Activated naive CD4-positive, alpha-beta T cell treated with anti-CD3 and anti-CD28 coated beads, Interleukin-2, amount 10 ng/mL, durations not matched to agents 7 days and 5 days (primary cell): ENCODE measurements around the gene CALML3.

Experiments
- CTCF ChIA-PET: fragments of 350-600 bp; sonication (Branson Sonifier 250); formaldehyde crosslinking; loops from one replicate; lab custom pipeline; 2021; ENCODE audit warnings: antibody characterized with exemption; lab: Charles Lee
- DNase-seq: peaks from one replicate; pipeline ENCODE4 v3.0.0-alpha.2; 2020
- H3K27ac Mint-ChIP-seq: one replicate; pipeline ENCODE4 v1.8.0; 2021; ENCODE audit warnings: mild to moderate bottlenecking, moderate library complexity, mixed read lengths
- H3K27me3 Mint-ChIP-seq: one replicate; pipeline ENCODE4 v1.8.0; 2021; ENCODE audit warnings: mild to moderate bottlenecking, mixed read lengths
- H3K36me3 Mint-ChIP-seq: one replicate; pipeline ENCODE4 v1.8.0; 2021; ENCODE audit warnings: mixed read lengths
- H3K4me1 Mint-ChIP-seq: one replicate; pipeline ENCODE4 v1.8.0; 2021; ENCODE audit warnings: mixed read lengths
- H3K4me3 Mint-ChIP-seq: one replicate; pipeline ENCODE4 v1.8.0; 2021; ENCODE audit warnings: mild to moderate bottlenecking, moderate library complexity, mixed read lengths
- H3K9me3 Mint-ChIP-seq: one replicate; pipeline ENCODE4 v1.8.0; 2021; ENCODE audit warnings: mixed read lengths

Gene CALML3

DNA sequence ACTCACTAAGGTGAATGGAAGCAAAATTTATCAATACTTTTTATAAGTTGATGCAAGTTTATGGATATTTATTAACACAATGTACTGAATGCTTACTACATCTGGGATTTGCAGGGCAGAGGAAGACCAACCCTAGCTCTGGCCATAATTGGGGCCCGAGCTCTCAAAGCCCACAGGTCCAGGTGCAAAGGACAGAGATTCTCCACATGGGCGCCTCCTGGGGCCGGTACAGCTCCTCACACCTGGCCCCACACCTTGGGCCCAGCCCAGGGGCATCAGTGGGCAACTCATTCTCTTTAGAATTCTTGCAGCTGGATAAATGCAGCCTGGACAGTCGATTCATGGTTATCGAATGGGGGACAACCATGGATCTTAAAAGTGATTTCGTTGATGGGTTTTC, 47.1 kb downstream of the CALML3 start:
- Mint-ChIP-seq H3K4me3 (no peak overlapping the region), H3K27ac (no peak overlapping the region), H3K9me3 (no peaks in the 10 kb centered on the region), H3K27me3 (peaks cover 31% of the 10 kb centered on the region), H3K4me1 (no peaks in the 10 kb centered on the region), H3K36me3 (no peaks in the 10 kb centered on the region)
- CTCF ChIA-PET, result interaction anchor here (1.0 to 1.2 kb wide), 2 partner anchors 51 to 58 kb away, joined by 3 to 4 read pairs; no protein-coding TSS in a partner anchor
- no peak for DNase-seq

DNA sequence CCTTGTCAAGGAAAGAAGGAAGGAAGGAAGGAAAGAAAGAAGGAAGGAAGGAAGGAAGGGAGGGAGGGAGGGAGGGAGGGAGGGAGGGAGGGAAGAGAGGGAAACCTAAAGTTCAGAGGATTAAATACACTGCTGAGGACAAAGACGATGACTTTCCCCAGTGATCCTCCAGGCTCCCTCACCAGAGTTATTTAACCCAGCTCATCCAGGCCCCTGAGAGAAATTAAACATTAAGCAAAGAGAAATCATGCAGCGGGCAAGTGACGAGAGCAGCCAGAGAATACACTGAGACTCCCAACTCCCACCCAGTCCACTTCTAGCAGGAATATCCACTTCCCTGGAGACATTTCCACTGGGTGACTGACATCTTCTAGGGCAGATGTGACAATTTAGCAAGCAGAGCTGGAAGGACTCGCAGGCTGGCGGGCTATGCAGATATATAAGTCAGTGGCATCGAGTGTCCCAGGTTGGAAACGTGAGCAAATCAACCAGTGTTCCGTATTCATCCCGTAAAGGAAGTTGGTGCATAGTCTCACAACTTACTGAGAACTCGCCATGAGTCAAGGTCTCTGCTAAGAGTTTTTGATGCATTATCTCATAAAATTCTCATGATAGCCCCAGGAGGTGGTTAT, 48.7 kb downstream of the CALML3 start:
- Mint-ChIP-seq H3K4me1 (no peaks in the 10 kb centered on the region), H3K4me3 (no peak overlapping the region), H3K9me3 (peaks cover 4% of the 10 kb centered on the region), H3K36me3 (no peaks in the 10 kb centered on the region), H3K27ac (no peak overlapping the region), H3K27me3 (peaks cover 31% of the 10 kb centered on the region)
- CTCF ChIA-PET, result no interaction called here
- DNase-seq, result no peak

DNA sequence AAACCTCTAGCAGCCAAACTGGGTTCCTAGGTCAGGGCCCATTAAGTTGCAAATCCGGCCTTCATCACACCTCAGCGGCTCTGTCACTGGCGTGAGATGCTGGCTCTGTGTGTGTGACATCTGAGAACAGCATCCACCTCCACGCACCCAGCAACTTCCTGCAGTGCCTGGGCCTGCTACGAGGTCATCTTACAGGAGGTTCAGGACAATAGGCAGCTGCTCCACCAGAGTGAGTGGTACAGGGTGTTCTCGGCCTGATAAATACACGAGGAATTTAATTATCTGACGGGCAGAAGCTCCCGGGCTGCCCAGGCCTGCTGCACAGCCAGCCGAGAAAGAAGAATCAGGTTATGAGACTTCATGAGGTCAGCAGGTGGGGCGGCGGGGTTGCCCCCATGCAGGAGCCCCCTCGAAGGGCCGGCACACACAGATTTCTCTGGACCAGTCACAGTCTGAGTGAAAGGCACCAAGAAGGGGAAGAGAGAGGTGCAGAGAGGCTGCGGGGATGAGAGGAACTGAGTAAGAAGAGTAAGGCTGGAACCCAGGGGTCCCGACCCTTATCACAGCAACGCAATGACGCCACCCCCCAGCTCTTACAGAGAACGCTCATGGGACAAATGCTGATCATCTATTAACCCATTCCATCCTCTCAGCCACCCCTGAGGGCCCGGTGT, 49.3 kb downstream of the CALML3 start:
- H3K27ac Mint-ChIP-seq, result no peak overlapping the region
- CTCF ChIA-PET, result no interaction called here
- H3K4me3 Mint-ChIP-seq, result no peak overlapping the region

DNA sequence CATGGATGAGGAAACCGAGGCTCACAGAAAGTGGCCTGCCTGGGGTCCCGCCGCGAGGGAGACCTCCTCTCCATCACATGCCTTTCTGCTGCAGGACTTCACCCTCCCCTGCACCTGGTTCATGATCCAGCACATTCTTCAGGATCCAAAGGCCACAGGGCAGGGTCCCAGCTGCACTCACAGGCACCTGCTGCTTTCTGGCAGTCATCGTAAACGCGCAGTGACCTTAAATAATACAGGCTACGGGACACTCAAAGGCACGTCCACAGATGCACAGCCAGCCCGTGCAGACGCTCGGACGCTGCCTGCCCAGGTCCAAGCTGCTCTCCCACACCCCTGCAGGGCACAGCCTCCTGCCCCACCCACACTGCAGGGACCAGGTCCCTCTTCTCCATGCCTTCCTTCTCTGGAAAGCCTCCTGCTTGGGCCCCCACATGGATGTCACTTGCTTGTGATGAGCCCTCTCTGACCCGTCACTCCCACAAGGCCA, 49.9 kb downstream of the CALML3 start:
- Mint-ChIP-seq H3K27me3 (peaks cover 24% of the 10 kb centered on the region), H3K27ac (no peak overlapping the region), H3K4me3 (no peak overlapping the region), H3K36me3 (no peaks in the 10 kb centered on the region), H3K9me3 (peaks cover 4% of the 10 kb centered on the region), H3K4me1 (no peaks in the 10 kb centered on the region)
- CTCF ChIA-PET, result no interaction called here
- no peak for DNase-seq

More for the DNA sequence above, 49.3 kb downstream of the CALML3 start:
- no peaks in the 10 kb centered on the region for H3K4me1 Mint-ChIP-seq
- peaks cover 4% of the 10 kb centered on the region for H3K9me3 Mint-ChIP-seq
- DNase-seq, result no peak
- H3K27me3 Mint-ChIP-seq, result peaks cover 27% of the 10 kb centered on the region
- H3K36me3 Mint-ChIP-seq, result no peaks in the 10 kb centered on the region

DNA sequence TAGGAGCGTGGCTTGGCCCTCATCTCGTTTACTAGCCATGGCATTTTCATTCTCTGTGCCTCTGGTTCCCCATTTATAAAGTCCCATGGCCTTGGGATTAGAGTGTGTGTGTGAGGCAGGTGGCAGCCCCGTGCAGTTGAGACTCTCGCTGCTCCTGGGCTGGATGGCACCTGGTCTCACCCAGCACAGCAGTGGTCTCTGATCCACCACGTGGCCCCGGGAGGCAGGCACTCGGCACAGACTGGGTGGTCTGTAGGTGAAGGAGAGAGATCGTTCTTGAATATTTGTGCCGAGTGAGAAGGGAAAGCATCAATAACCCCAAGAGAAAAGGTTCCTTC, 50.4 kb downstream of the CALML3 start:
- H3K36me3 Mint-ChIP-seq, result no peaks in the 10 kb centered on the region
- CTCF ChIA-PET, result no interaction called here
- no peak for DNase-seq
- H3K27me3 Mint-ChIP-seq, result peaks cover 20% of the 10 kb centered on the region
- no peak overlapping the region for H3K4me3 Mint-ChIP-seq
- no peaks in the 10 kb centered on the region for H3K4me1 Mint-ChIP-seq
- H3K9me3 Mint-ChIP-seq, result peaks cover 4% of the 10 kb centered on the region
- H3K27ac Mint-ChIP-seq, result no peak overlapping the region

DNA sequence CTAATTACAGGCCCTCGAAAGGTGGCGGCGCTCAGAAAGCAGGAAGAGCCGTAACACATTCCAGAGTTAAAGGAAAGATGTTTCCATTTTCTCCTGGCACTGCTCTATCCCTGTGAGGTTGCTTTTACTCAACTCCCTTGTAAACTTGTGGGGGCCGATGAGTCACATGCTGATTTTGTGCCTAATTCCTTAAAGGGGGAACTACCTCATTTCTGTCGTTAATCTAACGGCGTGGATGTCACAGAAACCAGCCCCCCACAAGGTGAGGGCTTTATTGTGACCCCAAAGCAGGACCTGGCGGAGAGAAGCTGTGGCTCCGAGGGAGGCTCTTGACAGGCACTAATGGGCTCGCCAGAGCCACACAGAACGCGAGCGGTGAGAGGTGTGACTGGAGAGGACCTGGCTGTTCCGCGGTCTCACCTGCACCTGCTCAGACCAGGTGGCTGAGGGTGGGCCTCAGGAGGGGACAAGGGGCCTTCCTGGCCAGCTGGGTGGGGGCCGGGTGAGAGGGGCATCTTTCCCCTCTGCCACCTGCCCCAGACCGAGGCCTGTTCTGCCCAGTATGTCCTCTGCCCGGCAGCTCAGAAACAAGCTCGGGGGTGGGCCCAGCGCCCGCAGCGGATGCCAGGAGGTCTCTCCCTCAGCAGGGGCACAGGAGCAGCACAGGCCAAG, 50.9 kb downstream of the CALML3 start:
- Mint-ChIP-seq H3K36me3 (no peaks in the 10 kb centered on the region), H3K9me3 (peaks cover 4% of the 10 kb centered on the region), H3K27me3 (peaks cover 19% of the 10 kb centered on the region), H3K4me1 (no peaks in the 10 kb centered on the region), H3K4me3 (no peak overlapping the region), H3K27ac (no peak overlapping the region)
- CTCF ChIA-PET, result no interaction called here
- no peak for DNase-seq

DNA sequence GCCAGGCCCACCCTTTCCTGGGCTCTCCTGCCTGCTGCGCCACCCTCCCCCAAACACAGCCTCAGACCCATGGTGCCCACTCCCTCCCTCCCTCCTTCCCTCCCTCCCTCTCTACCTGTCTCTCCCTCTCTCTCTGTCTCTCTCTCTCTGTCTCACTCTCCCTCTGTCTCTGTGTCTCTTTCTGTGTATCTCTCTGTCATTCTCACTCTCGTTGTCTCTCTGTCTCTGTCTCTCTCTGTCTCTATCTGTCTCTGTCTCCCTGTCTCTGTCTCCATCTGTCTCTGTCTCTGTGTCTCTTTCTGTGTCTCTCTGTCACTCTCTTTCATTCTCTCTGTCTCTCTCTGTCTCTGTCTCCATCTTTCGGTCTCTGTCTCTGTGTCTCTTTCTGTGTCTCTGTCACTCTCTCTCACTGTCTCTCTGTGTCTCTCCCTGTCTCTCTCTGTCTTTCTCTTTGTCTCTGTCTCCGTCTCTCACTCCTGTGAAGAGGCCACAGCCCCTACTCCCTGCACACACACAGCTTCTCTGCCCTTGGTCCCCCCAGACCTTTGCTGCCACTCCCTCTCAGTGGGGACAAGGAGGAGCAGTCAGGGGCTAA, 51.5 kb downstream of the CALML3 start:
- Mint-ChIP-seq H3K27me3 (peaks cover 19% of the 10 kb centered on the region), H3K4me3 (no peak overlapping the region), H3K27ac (no peak overlapping the region), H3K4me1 (no peaks in the 10 kb centered on the region), H3K36me3 (no peaks in the 10 kb centered on the region), H3K9me3 (peaks cover 4% of the 10 kb centered on the region)
- CTCF ChIA-PET, result no interaction called here
- DNase-seq, result no peak
